Smooth muscle cell of bladder (primary cell): ENCODE measurements around the gene RAMP2. TPM values are rescaled to one million over a fixed set of nuclear protein-coding genes. Genes with fewer than 3 reads are reported as not detected.

Experiments
- total RNA-seq: library from RNA; depleted of rRNA; stranded (reverse); fragments of >200 nt; gene quantifications from 2 replicates; pipeline ENCODE4 v1.2.3, GENCODE V29; 2014

RAMP2 gene, protein sequence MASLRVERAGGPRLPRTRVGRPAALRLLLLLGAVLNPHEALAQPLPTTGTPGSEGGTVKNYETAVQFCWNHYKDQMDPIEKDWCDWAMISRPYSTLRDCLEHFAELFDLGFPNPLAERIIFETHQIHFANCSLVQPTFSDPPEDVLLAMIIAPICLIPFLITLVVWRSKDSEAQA
- 0.09 and 0.14 TPM in 2 replicates for total RNA-seq

DNA sequence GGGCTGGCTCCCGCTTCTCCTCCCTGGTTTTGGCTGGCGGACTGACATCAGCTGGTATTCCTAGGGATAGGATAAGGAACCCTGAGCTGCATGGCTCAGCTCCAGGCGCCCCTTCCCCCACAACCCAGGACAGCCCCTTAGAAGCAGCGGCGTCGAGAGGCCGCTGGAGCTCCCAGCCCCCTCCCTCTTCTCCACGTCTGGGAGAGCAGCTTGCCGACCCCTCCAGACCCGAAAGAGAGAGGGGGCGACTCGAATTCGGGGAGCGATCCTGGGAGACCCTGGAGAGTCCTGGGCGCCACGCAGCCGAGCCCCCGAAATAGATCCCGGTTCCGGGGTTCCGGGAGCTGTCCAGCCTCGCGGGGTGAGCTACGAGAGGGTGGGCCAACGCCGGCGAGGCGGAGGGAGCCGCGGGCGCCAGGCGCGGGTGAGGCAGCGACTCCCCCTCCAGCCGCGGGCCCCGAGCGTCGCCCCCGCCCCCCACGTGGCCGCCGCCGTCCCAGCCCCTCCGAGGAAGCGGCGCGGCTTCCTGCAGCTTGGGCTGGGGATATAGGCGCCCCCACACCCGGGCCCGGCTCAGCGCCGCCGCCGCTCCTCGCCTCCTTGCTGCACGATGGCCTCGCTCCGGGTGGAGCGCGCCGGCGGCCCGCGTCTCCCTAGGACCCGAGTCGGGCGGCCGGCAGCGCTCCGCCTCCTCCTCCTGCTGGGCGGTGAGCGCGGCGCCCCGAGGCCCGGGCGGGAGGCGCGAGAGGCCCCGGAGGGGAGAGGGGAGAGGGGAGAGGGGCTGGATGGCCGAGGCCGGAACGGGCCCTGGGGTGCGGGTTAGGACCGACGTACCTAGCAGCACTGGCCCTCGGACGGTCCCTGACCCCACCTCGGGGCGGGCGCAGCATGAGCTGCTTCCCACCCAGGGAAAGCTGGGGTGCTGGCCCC, at the start of gene RAMP2:
TSS of gene RAMP2 (plus strand) at position 576 of the 930 bp plus-strand sequence. CDS start at position 611, 35 bp downstream.

DNA sequence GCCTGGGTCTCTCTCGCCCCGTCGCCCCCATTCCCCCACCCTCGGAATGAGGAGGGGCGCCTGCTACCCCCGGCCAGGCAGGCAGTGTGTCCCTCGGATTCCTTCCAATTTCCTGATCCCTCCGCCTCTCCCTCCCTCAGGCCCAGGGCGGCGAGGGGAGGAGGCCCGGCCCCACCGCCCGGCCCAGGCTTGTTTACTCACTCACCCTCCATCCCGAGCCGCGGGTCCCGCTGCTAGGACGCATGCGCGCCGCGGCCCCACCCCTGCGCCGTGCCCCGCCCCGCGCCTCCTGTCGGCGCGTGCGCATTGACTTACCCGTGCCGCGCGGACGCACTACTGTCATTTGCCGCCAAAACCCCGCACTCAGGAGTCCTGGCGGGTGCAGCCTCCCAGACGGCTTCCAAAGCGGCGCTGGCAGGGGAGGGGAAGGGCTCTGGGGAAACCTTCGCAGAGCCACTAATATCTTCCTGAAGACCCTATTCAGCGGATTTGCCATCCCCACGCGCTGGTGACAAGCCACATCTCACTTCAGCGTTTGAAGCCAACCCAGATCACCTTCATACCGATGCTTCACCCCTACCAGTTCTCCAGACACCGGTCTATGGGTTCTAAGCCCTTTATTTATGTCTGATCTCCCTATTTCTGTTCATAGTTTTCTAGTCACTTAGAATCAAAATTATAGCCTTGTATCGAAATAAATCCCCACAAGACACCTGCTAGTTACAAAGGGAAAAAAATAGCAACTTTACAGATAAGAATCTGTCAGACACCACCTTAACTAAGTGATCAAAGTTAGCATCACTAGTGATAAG, 16.0 kb upstream of the RAMP2 start, which contains the start of gene EZH1:
TSS of gene EZH1 (minus strand) at position 235 of the 812 bp plus-strand sequence. CDS start 16,099 bp downstream, outside the sequence.

GRCh38 chr17:42773290-42774035, 12.4 kb downstream of the RAMP2 start, which contains the start of gene VPS25:
TSS of gene VPS25 (plus strand) at chr17:42773449. CDS start at chr17:42773476, 27 bp downstream.

GRCh38 chr17:42779936-42780850, 19.2 kb downstream of the RAMP2 start, which contains the start of gene WNK4:
TSS of gene WNK4 (plus strand) at chr17:42780610. CDS start at chr17:42780699, 89 bp downstream.

DNA sequence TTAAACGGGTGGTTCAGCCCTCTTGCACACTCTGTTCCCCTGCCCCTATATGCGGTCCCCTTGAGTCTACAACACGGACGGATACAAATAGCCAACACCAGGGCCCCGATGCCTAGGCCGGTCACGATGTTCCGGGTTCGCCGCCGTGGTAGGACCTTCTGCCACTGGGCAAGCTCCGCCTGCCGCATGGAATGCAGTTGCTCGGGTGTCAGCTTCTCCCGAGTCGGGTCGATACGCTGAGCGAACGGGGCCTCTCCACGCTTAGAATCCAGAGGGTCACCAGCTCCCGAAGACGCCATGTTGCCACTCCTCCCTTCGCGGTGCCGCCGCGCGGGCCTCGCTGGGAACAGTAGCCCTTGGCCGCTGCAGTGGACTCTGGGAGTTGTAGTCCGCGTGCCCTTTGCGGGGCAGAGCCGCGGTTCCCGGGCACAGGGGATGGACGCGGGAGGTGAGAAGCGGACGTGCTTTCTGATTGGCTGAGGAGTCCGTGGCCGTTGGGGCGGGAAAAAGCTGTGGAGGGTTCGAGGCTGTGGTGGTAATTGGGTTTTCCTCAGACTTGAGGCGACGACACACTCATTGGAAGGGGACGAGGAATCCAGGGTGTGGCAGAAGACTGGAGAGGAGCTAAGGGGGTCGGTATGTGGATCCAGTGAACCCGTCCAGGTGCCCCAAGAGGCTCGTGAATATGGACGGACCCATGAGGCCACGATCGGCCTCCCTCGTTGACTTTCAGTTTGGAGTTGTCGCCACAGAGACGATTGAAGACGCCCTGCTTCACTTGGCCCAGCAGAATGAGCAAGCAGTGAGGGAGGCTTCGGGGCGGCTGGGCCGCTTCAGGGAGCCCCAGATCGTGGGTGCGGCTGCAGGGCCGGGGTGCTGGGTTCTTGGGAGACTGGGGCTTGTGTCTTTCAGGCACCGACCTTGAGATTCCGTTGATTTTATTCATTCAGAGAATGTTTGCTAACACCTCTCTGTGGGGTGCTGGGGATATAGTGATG, 37.7 kb downstream of the RAMP2 start, which contains the start of the genes CNTD1 and COA3:
TSS of gene CNTD1 (plus strand) at position 479 of the 998 bp plus-strand sequence. CDS start at position 686, 207 bp downstream.
TSS of gene COA3 (minus strand) at position 322 of the 998 bp plus-strand sequence. CDS start at position 299, 23 bp downstream.

Other genes with a start within 250 kb of the RAMP2 start
- 26.3 and 27.0 TPM in 2 replicates for gene NAGLU, start 225.0 kb upstream of the RAMP2 start, total RNA-seq
- 0.83 and 0.85 TPM in 2 replicates for gene HSD17B1, start 208.3 kb upstream of the RAMP2 start, total RNA-seq
- gene COASY, start 199.1 kb upstream of the RAMP2 start, total RNA-seq, result 6.8 and 8.9 TPM in 2 replicates
- gene MLX, start 194.1 kb upstream of the RAMP2 start, total RNA-seq, result 28.9 and 32.3 TPM in 2 replicates
- gene PSMC3IP, start 183.5 kb upstream of the RAMP2 start, total RNA-seq, result 2.0 and 2.9 TPM in 2 replicates
- gene RETREG3, start 151.9 kb upstream of the RAMP2 start, total RNA-seq, result 60.9 and 72.4 TPM in 2 replicates
- 13.2 and 15.2 TPM in 2 replicates for gene TUBG1, start 151.5 kb upstream of the RAMP2 start, total RNA-seq
- gene TUBG2, start 101.9 kb upstream of the RAMP2 start, total RNA-seq, result 5.4 and 7.2 TPM in 2 replicates
- gene PLEKHH3, start 84.2 kb upstream of the RAMP2 start, total RNA-seq, result 8.2 and 9.0 TPM in 2 replicates
- gene CCR10, start 79.4 kb upstream of the RAMP2 start, total RNA-seq, result 1.4 and 1.8 TPM in 2 replicates
- 19.9 and 21.9 TPM in 2 replicates for gene CNTNAP1, start 78.7 kb upstream of the RAMP2 start, total RNA-seq
- 11.7 and 14.7 TPM in 2 replicates for gene EZH1, start 16.2 kb upstream of the RAMP2 start, total RNA-seq
- gene VPS25, start 12.2 kb downstream of the RAMP2 start, total RNA-seq, result 55.7 and 57.5 TPM in 2 replicates
- gene WNK4, start 19.4 kb downstream of the RAMP2 start, total RNA-seq, result 0.28 and 1.7 TPM in 2 replicates
- gene COA3, start 37.5 kb downstream of the RAMP2 start, total RNA-seq, result 67.3 and 76.7 TPM in 2 replicates
- 0.09 and 0.14 TPM in 2 replicates for gene CNTD1, start 37.6 kb downstream of the RAMP2 start, total RNA-seq
- gene BECN1, start 63.1 kb downstream of the RAMP2 start, total RNA-seq, result 155 and 158 TPM in 2 replicates
- gene PSME3, start 72.2 kb downstream of the RAMP2 start, total RNA-seq, result 44.8 and 57.7 TPM in 2 replicates
- gene AOC2, start 83.4 kb downstream of the RAMP2 start, total RNA-seq, result 0.28 and 0.37 TPM in 2 replicates
- gene AOC3, start 90.0 kb downstream of the RAMP2 start, total RNA-seq, result 1.6 and 1.8 TPM in 2 replicates
- not detected in 2 replicates for gene G6PC1, start 139.6 kb downstream of the RAMP2 start, total RNA-seq
- gene AARSD1, start 203.2 kb downstream of the RAMP2 start, total RNA-seq, result 21.2 and 31.6 TPM in 2 replicates
- 0.09 and 0.14 TPM in 2 replicates for gene PTGES3L, start 218.9 kb downstream of the RAMP2 start, total RNA-seq
- gene RUNDC1, start 219.3 kb downstream of the RAMP2 start, total RNA-seq, result 6.3 and 10.1 TPM in 2 replicates
- 1,624 and 1,964 TPM in 2 replicates for gene RPL27, start 237.2 kb downstream of the RAMP2 start, total RNA-seq
- 30.1 and 32.9 TPM in 2 replicates for gene IFI35, start 245.6 kb downstream of the RAMP2 start, total RNA-seq